H1 (cell line): ENCODE measurements around the gene S1PR2.

Experiments used
- CREB1 ChIP-seq: IDR thresholded peaks from 2 replicates; pipeline ENCODE4 v1.6.1; 2012; ENCODE audit warnings: inconsistent platforms
- TF ChIP-seq, protein P1 (sequence below), 3 experiments: IDR thresholded peaks; 1 replicate in 2 of 3; 2 replicates in 1 of 3; pipeline versions ENCODE4 v1.5.1 to v1.6.1; 2011; ENCODE audit warnings: low read length in 3 of 3, mild to moderate bottlenecking in 3 of 3, inconsistent platforms in 2 of 3, low read depth in 1 of 3, moderate library complexity in 1 of 3; ENCODE audit not compliant: insufficient read depth in 1 of 3; ENCODE audit errors: control extremely low read depth in 1 of 3
- TF ChIP-seq, protein P2 (sequence below): IDR thresholded peaks from 2 replicates; pipeline ENCODE4 v1.6.1; 2012; ENCODE audit warnings: inconsistent platforms

DNA sequence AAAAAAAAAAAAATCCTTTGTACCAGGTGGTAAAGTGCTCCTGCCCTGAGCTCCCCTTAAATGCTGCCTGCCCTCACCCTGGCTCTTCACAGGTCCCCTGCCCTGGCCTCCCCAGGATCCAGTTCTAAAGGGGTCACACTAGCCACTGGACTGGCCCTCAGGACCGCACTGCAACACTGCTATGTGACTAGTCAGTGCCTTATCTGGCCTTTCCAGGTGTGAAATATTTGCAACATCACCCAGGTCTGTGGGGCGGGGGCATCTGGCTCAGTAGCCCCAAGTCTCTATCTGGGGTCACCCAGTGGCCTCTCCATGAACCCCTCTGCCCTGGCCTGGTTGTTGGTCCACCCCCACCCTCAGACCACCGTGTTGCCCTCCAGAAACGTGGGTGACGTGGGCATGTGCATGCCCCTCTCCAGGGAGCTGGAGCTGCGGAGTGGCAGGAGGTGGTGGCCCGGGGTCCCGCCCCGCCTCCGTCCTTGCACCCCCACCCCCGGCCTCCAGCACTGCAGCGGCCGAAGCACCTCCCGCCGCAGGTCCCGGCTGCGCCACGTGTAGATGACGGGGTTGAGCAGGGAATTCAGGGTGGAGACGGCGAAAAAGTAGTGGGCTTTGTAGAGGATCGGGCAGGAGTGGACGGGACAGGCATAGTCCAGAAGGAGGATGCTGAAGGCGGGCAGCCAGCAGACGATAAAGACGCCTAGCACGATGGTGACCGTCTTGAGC lies 7.5 kb downstream of the S1PR2 start:
- TF ChIP-seq, protein P1, sequence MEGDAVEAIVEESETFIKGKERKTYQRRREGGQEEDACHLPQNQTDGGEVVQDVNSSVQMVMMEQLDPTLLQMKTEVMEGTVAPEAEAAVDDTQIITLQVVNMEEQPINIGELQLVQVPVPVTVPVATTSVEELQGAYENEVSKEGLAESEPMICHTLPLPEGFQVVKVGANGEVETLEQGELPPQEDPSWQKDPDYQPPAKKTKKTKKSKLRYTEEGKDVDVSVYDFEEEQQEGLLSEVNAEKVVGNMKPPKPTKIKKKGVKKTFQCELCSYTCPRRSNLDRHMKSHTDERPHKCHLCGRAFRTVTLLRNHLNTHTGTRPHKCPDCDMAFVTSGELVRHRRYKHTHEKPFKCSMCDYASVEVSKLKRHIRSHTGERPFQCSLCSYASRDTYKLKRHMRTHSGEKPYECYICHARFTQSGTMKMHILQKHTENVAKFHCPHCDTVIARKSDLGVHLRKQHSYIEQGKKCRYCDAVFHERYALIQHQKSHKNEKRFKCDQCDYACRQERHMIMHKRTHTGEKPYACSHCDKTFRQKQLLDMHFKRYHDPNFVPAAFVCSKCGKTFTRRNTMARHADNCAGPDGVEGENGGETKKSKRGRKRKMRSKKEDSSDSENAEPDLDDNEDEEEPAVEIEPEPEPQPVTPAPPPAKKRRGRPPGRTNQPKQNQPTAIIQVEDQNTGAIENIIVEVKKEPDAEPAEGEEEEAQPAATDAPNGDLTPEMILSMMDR (IDR thresholded peaks at IDR 0.05; ENCODE audit: control extremely low read depth in 1 of 3, insufficient read depth in 1 of 3, low read depth in 1 of 3, low read length in 3 of 3) = no peak
- TF ChIP-seq, protein P2, sequence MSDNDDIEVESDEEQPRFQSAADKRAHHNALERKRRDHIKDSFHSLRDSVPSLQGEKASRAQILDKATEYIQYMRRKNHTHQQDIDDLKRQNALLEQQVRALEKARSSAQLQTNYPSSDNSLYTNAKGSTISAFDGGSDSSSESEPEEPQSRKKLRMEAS = no peak
- TF ChIP-seq CREB1 = no peak
